Coronary artery (tissue), 2 donors: ENCODE data around the gene CD28.

ENCODE experiments used
- DNase-seq: peaks from one replicate; pipeline ENCODE4 v3.0.0-alpha.2; 2017; ENCODE audit warnings: low spot score
- H3K27ac ChIP-seq, 2 donors: fragments of 200-600 bp; sonication (generic); one replicate each; pipeline ENCODE4 v1.5.1; 2016 to 2019
- H3K4me3 ChIP-seq: fragments of 200-600 bp; sonication (generic); 2 replicates; pipeline ENCODE4 v1.5.1; 2016; ENCODE audit warnings: mild to moderate bottlenecking, moderate library complexity
- CTCF ChIP-seq: fragments of 200-600 bp; sonication (generic); IDR thresholded peaks from one replicate; pipeline ENCODE4 v1.5.1; 2019; ENCODE audit warnings: antibody characterized with exemption

Gene CD28

DNA sequence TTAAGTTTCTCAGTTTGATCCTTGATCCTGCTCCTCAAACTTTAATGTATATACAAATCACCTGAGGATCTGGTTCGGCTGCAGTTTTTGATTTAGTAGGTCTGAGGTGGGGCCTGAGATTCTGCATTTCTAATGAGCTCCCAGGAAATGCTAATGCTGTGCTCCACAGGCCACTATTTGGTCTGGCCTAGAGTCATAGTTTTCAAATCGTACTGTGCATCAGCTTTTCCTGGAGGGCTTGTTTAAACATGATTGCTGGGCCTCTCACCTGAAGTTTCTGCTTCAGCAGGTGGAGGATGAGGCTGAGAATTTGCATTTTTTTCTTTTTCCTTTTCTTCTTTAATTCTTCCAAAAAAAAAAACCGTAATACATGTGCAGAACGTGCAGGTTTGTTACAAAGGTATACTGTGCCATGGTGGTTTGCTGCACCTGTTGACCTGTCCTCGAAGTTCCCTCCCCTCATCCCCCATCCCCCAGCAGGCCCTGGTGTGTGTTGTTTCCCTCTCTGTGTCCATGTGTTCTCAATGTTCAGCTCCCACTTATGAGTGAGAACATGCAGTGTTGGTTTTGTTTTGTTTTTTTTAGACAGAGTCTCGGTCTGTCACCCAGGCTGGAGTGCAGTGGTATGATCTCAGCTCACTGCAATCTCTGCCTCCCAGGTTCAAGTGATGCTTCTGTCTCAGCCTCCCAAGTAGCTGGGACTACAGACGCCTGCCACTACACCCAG lies 42.2 kb upstream of the CD28 start:
- no peak for TF ChIP-seq CTCF
- H3K4me3 ChIP-seq, result no peak overlapping the region
- no peak for DNase-seq
- H3K27ac ChIP-seq, result no peak overlapping the region

- Histone ChIP-seq H3K4me3 (no peak overlapping the region), H3K27ac (no peak overlapping the region)
- no peak for DNase-seq
- no peak for TF ChIP-seq CTCF
Measured at GRCh38 chr2:203667838-203668237, 38.6 kb upstream of the CD28 start.

DNA sequence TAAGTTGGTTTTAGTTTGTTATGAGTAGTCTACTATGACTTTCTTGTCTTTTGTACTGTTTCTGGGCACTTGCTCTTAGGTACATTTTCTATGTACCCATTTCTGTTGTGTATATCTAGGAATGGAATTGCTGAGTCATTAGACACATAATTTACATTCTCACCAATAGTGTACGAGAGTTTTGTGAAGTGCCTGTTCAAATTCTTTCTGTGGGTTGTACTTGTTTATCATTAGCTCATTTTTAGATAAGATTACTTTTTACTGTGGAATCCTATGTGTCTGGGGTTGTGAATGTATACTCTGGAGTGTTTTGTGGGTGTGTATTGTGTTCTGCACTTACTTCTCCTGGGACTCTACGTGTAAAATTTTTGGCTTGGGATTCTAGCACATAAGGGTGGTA lies 36.6 kb upstream of the CD28 start:
- Histone ChIP-seq H3K4me3 (no peak overlapping the region), H3K27ac (no peak overlapping the region)
- no peak for TF ChIP-seq CTCF
- DNase-seq, result no peak

DNA sequence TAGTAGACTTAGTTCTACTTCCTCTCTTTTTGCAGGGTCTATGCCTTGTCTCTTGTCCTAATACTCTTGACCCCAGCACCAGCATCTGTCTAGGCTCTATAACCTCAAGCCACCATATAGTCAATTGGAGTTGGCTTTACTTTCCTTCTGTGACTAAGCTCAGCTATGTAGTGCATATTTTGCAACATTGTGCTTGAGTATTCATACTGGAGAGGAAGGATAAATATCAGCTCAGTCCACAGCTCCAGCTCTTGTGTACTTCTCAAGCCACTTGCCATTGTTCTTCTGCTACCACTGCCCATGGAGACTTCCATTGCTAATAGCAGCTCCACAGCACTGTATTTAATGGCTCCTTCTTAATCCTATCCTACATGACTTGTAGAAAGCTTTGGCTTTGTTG lies 35.5 kb upstream of the CD28 start:
- no peak for TF ChIP-seq CTCF
- DNase-seq, result no peak
- H3K4me3 ChIP-seq, result no peak overlapping the region
- H3K27ac ChIP-seq, result no peak overlapping the region

GRCh38 chr2:203671876-203672275 lies 34.6 kb upstream of the CD28 start:
- H3K4me3 ChIP-seq, result no peak overlapping the region
- H3K27ac ChIP-seq, result no peak overlapping the region
- no peak for TF ChIP-seq CTCF
- DNase-seq, result no peak

DNA sequence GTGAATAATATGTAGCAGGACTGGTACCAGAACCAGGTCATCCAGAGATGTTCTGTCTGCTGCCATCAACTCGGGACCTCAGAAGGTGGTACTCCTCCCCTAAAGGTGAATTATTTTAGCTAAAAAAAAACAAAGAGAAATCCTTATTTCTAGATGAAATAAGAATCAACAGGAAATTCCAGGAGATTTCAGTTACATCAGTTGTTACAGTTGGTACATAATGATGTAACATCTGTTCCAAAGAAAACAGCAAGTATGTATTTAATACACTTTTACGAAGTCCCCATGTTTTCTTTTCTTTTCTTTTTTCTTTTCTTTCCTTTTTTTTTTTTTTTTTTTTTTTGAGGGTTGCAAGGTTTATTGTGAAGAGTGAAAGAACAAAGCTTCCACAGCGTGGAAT lies 33.6 kb upstream of the CD28 start:
- no peak for TF ChIP-seq CTCF
- H3K4me3 ChIP-seq, result no peak overlapping the region
- no peak overlapping the region for H3K27ac ChIP-seq
- DNase-seq, result no peak

- DNase-seq, result no peak
- no peak for TF ChIP-seq CTCF
- Histone ChIP-seq H3K4me3 (no peak overlapping the region), H3K27ac (no peak overlapping the region)
Measured at GRCh38 chr2:203673933-203674332, 32.5 kb upstream of the CD28 start.
